GM18861 (cell line): ENCODE measurements around the gene EXD2.
"Not testable (repeated sequence)": the region's sequence is repeated elsewhere in the genome, so short reads cannot be mapped to it uniquely, and the experiment has no call there.

Experiments used
- ATAC-seq: cut with Tn5 transposase; IDR thresholded peaks from one replicate; pipeline ENCODE4 v1.9.1; 2021; ENCODE audit not compliant: unreplicated experiment

The EXD2 gene

GRCh38 chr14:69274321-69274720 lies 83.0 kb downstream of the EXD2 start:
- no peak for ATAC-seq

- ATAC-seq: no peak
Measured at GRCh38 chr14:69275331-69275730, 84.0 kb downstream of the EXD2 start.

- not testable (repeated sequence) for ATAC-seq
Measured at GRCh38 chr14:69277356-69277755, 86.1 kb downstream of the EXD2 start.

GRCh38 chr14:69280746-69281291 lies 89.5 kb downstream of the EXD2 start:
- ATAC-seq: no peak

GRCh38 chr14:69281450-69282169 lies 90.3 kb downstream of the EXD2 start:
- no peak for ATAC-seq

- no peak for ATAC-seq
Measured at GRCh38 chr14:69282448-69282847, 91.2 kb downstream of the EXD2 start.

GRCh38 chr14:69284170-69284569 lies 92.9 kb downstream of the EXD2 start:
- no peak for ATAC-seq

- ATAC-seq: no peak
Measured at GRCh38 chr14:69285661-69286255, 94.5 kb downstream of the EXD2 start.

- no peak for ATAC-seq
Measured at GRCh38 chr14:69287098-69288010, 96.1 kb downstream of the EXD2 start.

GRCh38 chr14:69288011-69288771 lies 96.9 kb downstream of the EXD2 start:
- no peak for ATAC-seq

- no peak for ATAC-seq
Measured at GRCh38 chr14:69288956-69289705, 97.8 kb downstream of the EXD2 start.

GRCh38 chr14:69289811-69290520 lies 98.7 kb downstream of the EXD2 start:
- ATAC-seq: no peak

- not testable (repeated sequence) for ATAC-seq
Measured at GRCh38 chr14:69290881-69291280, 99.6 kb downstream of the EXD2 start.

- no peak for ATAC-seq
Measured at GRCh38 chr14:69291396-69291795, 100.1 kb downstream of the EXD2 start.

- no peak for ATAC-seq
Measured at GRCh38 chr14:69291891-69292561, 100.7 kb downstream of the EXD2 start.
